Aorta (tissue), 5 donors: ENCODE results near the gene TBX21. TPM values are rescaled to one million over a fixed set of nuclear protein-coding genes. Genes with fewer than 3 reads are reported as not detected.

Experiments
- ATAC-seq: fragments of 200-7000 bp; cut with Tn5 transposase; one replicate; pipeline ENCODE4 v1.9.1; 2022; ENCODE audit warnings: moderate library complexity; ENCODE audit not compliant: low FRiP score
- DNase-seq, 2 donors: peaks; one replicate each; pipeline ENCODE4 v3.0.0-alpha.2; 2020
- H3K27ac ChIP-seq, 2 donors: one replicate each; pipeline ENCODE4 v1.5.1; 2013; ENCODE audit warnings: low read length in 2 of 2, mild to moderate bottlenecking in 2 of 2, moderate library complexity in 2 of 2, control low read depth in 1 of 2, inconsistent platforms in 1 of 2, low read depth in 1 of 2
- H3K27me3 ChIP-seq, 2 donors: one replicate each; pipeline ENCODE4 v1.6.1; 2013; ENCODE audit warnings: control low read depth in 1 of 2, low read length in 1 of 2, mild to moderate bottlenecking in 1 of 2, moderate library complexity in 1 of 2; ENCODE audit not compliant: insufficient read depth in 2 of 2, control insufficient read depth in 1 of 2
- H3K36me3 ChIP-seq, 2 donors: one replicate each; pipeline ENCODE4 v1.6.1; 2013; ENCODE audit warnings: control low read depth in 1 of 2, low read length in 1 of 2, mild to moderate bottlenecking in 1 of 2; ENCODE audit not compliant: insufficient read depth in 2 of 2, control insufficient read depth in 1 of 2
- H3K4me1 ChIP-seq, 2 donors: one replicate each; pipeline ENCODE4 v1.6.1; 2013; ENCODE audit warnings: low read length in 2 of 2, control low read depth in 1 of 2, mild to moderate bottlenecking in 1 of 2, moderate library complexity in 1 of 2; ENCODE audit not compliant: insufficient read depth in 2 of 2, control insufficient read depth in 1 of 2
- H3K4me3 ChIP-seq, 2 donors: one replicate each; pipeline ENCODE4 v1.5.1; 2013; ENCODE audit warnings: low read length in 2 of 2, control low read depth in 1 of 2, mild to moderate bottlenecking in 1 of 2
- H3K9me3 ChIP-seq: one replicate; pipeline ENCODE4 v1.6.1; 2013; ENCODE audit warnings: mild to moderate bottlenecking, low read length; ENCODE audit not compliant: control insufficient read depth
- WGBS, 2 donors: extraction: QIAGEN DNeasy Blood & Tissue Kit; methylation state at CpG; one replicate each; pipeline ENCODE4 v1.1.7; 2013; 5-methylcytosine and 5-hydroxymethylcytosine counted together
- intact Hi-C, 2 donors: fragments of 100-400 bp; cut with DNase I; formaldehyde crosslinking; loops; one replicate each; pipeline versions ENCODE4 v1.14.2 to v1.15.0; 2022
- long read RNA-seq, 2 donors: library from polyadenylated mRNA; unstranded; transcript quantifications; one replicate each; pipeline ENCODE4 v2.0.0, GENCODE V29; 2020 to 2021
- polyA plus RNA-seq, 2 donors: library from polyadenylated mRNA; stranded (reverse); fragments of 200-250 nt; gene quantifications; one replicate each; pipeline ENCODE4 v1.2.3, GENCODE V29; 2013
- total RNA-seq, 2 donors: library from RNA; stranded (reverse); fragmentation: NEBNext Ultra II Directional; extraction: Animal tissue kit (Norgen Biotek cat#: 25700); gene quantifications; one replicate each; pipeline ENCODE4 v1.2.1, GENCODE V29; 2021
- donor health status: healthy with polysubstance abuse.
- donor health status: Bipolar disorder and iron deficiency.
- donor health status: DM: no; HTN: no; CAD: no.
- donor health status: DM: no; HTN: no; CAD: no.
- donor health status: DM: yes; HTN: yes; CAD: no.

Gene TBX21, protein sequence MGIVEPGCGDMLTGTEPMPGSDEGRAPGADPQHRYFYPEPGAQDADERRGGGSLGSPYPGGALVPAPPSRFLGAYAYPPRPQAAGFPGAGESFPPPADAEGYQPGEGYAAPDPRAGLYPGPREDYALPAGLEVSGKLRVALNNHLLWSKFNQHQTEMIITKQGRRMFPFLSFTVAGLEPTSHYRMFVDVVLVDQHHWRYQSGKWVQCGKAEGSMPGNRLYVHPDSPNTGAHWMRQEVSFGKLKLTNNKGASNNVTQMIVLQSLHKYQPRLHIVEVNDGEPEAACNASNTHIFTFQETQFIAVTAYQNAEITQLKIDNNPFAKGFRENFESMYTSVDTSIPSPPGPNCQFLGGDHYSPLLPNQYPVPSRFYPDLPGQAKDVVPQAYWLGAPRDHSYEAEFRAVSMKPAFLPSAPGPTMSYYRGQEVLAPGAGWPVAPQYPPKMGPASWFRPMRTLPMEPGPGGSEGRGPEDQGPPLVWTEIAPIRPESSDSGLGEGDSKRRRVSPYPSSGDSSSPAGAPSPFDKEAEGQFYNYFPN
- total RNA-seq (under 1 TPM; 0.39 to 0.99 TPM), polyA plus RNA-seq (not detected)
- long read RNA-seq, donor 1 = 0 reads
- long read RNA-seq, donor 2 = 0 reads

DNA sequence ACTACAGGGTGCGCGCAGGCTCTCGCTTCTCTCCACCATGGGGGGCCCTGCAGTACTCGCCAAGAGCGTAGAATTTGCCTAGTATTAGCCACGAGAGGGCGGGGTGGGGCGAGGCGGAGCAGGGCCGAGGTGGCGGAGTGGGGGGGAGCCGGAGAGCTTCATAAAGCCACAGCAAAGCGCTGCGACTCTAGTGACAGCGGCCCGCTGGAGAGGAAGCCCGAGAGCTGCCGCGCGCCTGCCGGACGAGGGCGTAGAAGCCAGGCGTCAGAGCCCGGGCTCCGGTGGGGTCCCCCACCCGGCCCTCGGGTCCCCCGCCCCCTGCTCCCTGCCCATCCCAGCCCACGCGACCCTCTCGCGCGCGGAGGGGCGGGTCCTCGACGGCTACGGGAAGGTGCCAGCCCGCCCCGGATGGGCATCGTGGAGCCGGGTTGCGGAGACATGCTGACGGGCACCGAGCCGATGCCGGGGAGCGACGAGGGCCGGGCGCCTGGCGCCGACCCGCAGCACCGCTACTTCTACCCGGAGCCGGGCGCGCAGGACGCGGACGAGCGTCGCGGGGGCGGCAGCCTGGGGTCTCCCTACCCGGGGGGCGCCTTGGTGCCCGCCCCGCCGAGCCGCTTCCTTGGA lies at the start of gene TBX21:
Gene TBX21, plus strand, starts transcription at position 190 of the 627 bp plus-strand sequence. Its CDS starts 219 bp downstream, at position 409.
- peak; percentile 59 for ATAC-seq
- 1% methylated on average over 57 to 73 of the region's 73 CpGs for whole genome bisulfite sequencing, 2 donors
- DNase-seq = peak; percentile 77 to 86
- no peaks in the 10 kb centered on the region for H3K4me1 ChIP-seq
- H3K9me3 ChIP-seq = no peaks in the 10 kb centered on the region
- intact Hi-C loops = no loop called here
- peaks cover 0 to 1% of the 10 kb centered on the region in 2 donors for H3K27me3 ChIP-seq
- no peaks in the 10 kb centered on the region for H3K36me3 ChIP-seq
- H3K27ac ChIP-seq = no peak within 1 kb of the TSS
- H3K4me3 ChIP-seq = peak within 1 kb of the TSS; percentile 2 to 35

DNA sequence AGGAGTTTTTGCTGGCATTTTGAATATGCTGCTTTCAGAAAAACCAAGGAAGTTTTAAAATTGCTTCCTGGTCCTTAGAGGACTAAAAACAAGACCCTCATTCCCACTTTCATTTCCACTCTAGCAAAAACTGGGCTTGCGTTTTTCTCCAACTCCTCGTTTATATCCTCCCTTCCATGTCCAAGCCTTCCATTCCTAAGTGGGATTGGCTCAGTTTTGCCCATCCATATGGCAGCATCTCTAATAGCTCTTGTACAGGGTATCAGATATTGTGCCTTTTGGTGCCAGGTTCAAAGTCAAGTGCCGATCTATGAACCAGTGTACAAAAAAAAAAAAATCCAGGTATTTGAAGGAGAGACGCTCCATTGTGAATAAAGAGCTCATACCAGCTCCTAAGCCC lies 49.0 kb upstream of the TBX21 start:
- no peak overlapping the region for H3K27ac ChIP-seq
- H3K36me3 ChIP-seq = peaks cover 6 to 14% of the 10 kb centered on the region in 2 donors
- 82 to 86% methylated on average over 4 of the region's 4 CpGs for WGBS, 2 donors
- DNase-seq (no peak), ATAC-seq (no peak)
- intact Hi-C loops = no loop called here
- H3K4me3 ChIP-seq = no peak overlapping the region
- H3K9me3 ChIP-seq = no peaks in the 10 kb centered on the region
- H3K4me1 ChIP-seq = no peaks in the 10 kb centered on the region
- H3K27me3 ChIP-seq = no peaks in the 10 kb centered on the region

DNA sequence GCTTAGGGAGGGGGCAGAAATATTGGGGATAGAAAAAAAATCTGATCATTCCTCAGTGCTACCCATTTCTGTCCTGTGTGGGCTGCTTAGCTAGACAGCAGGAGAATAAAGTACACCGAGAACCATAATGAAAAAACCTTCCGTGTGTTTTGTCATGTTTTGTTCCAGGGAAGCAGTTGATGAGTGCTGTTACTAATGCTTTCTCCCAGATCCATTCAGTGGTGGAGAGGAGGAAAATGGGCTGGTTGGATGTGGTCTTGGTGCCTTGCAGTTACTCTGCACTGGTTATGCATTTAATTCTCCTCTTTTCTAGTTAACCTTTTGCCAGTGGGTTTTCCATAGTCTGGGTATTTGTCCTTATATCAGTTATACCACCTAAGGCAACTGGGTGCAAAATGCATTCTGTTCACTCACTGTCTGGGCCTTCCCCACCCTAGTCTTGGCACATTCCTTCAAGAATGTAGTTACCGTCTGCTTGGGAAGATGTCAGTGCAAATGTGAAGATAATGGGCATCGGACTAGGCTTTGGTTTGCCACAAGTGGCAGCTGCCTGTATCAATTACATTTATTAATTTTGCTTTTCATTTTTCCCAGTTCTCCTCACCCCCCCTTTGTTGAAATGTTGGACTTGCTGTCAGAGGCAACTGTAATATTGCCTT lies 48.4 kb upstream of the TBX21 start:
- Histone ChIP-seq H3K9me3 (no peaks in the 10 kb centered on the region), H3K4me3 (no peak overlapping the region), H3K36me3 (peaks cover 6 to 14% of the 10 kb centered on the region in 2 donors), H3K27ac (no peak overlapping the region), H3K27me3 (no peaks in the 10 kb centered on the region), H3K4me1 (no peaks in the 10 kb centered on the region)
- 79 to 81% methylated on average over 4 of the region's 4 CpGs for WGBS, 2 donors
- DNase-seq = no peak
- ATAC-seq = no peak
- intact Hi-C loops = no loop called here

DNA sequence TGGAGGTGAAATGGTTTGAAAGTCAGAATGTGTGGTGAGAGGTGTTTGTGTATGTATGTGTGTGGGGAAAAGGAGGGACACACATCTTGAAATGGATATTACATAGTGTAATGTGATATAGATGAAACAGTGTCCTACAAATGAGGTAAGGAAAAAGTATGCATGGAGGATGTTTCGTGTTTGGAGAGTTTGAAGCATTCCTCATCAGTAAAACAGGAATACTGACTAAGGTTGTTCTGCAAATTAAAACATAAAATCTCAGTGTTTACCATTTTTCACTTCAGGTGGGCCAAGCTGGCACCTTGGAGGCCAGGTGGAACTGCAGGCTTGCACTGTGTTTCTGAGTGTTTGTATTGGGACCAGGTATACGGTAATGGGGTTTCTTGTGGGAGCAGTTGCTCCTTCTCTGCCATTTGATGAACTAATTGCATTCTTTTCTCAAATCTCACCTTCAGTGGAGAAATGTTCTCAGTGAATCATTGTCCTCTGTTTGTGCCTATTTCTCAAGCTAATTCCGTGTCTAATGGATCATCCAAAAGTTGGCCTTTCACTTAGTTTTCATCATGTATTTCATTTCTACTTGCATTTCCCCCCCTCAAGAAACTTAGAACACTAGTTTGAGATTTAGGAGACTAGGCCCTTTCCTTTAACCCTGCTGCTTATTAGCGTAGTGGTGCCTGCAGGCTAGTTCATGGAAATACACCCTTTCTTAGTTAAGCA lies 47.3 kb upstream of the TBX21 start:
- Histone ChIP-seq H3K27ac (no peak overlapping the region), H3K4me3 (no peak overlapping the region), H3K9me3 (no peaks in the 10 kb centered on the region), H3K36me3 (peaks cover 4 to 5% of the 10 kb centered on the region in 2 donors), H3K4me1 (no peaks in the 10 kb centered on the region), H3K27me3 (no peaks in the 10 kb centered on the region)
- DNase-seq (no peak), ATAC-seq (no peak)
- WGBS, 2 donors = 83 to 88% methylated on average over 4 of the region's 4 CpGs
- intact Hi-C loops = no loop called here

DNA sequence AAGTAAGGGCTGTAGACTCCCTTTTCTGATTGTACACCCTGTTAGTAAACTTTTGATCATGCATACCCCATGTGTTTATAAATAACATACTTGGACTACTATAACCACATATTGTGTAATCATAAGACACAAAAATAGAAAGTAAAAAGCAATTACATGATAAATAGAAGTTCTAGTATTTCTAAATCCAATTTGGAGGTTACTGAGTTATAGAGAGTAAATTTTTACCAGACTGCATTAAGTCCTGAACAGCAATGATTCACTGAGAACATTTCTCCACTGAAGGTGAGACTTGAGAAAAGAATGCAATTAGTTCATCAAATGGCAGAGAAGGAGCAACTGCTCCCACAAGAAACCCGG lies 46.8 kb upstream of the TBX21 start:
- no peak for ATAC-seq
- 81 to 94% methylated on average over 1 of the region's 1 CpG for WGBS, 2 donors
- intact Hi-C loops = no loop called here
- no peaks in the 10 kb centered on the region for H3K9me3 ChIP-seq
- no peaks in the 10 kb centered on the region for H3K4me1 ChIP-seq
- no peak for DNase-seq
- no peaks in the 10 kb centered on the region for H3K27me3 ChIP-seq
- H3K36me3 ChIP-seq = peaks cover 4 to 5% of the 10 kb centered on the region in 2 donors
- no peak overlapping the region for H3K4me3 ChIP-seq
- H3K27ac ChIP-seq = no peak overlapping the region

DNA sequence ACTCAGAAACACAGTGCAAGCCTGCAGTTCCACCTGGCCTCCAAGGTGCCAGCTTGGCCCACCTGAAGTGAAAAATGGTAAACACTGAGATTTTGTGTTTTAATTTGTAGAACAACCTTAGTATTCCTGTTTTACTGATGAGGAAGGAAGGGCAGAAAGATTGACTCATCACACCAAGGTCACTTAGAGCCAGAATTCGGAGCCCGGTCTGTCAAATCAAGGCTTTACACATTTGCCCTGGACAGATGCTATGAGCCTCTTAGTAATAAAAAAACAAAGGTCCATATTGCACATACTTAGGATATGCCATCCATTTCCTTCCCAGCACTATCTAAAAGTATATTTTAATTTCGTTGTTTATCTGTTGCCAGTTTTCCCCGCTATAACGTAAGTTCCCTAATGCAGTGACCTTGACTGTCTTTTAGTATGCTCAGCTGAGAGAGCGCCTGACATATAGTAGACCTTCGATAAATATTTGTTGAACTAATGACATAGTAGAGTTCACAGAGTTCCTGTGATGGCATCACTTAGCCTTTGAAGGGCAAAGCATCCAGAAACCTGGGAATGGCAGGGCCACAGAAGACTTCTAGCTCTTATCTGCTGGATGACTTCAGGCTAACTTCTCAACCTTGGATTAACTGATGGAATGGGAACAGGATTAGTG lies 46.2 kb upstream of the TBX21 start:
- no peaks in the 10 kb centered on the region for H3K4me1 ChIP-seq
- 86 to 87% methylated on average over 7 of the region's 7 CpGs for WGBS, 2 donors
- H3K27ac ChIP-seq = no peak overlapping the region

DNA sequence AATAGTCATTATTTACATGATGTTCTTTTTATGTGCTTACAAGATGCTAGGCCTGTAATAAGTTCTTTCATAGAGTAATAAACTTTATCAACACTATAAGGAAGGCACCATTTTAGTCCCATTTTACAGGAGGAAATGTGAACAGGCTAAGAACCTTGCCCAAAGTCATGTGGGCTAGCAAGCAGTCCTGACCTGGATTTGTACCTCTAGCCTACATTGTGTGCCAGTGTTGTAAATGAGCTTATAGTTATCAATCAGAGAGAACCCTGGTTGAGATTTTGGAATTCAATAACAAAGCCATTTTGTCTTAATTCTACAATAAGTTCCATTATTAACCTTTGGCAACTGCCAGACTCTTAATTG lies 45.7 kb upstream of the TBX21 start:
- H3K4me3 ChIP-seq = no peak overlapping the region
- peaks cover 0 to 3% of the 10 kb centered on the region in 2 donors for H3K36me3 ChIP-seq
- H3K27me3 ChIP-seq = no peaks in the 10 kb centered on the region
- ATAC-seq (no peak), DNase-seq (no peak)
- H3K27ac ChIP-seq = no peak overlapping the region
- no peaks in the 10 kb centered on the region for H3K9me3 ChIP-seq
- no peaks in the 10 kb centered on the region for H3K4me1 ChIP-seq
- intact Hi-C loops = no loop called here

More for the DNA sequence above, 46.2 kb upstream of the TBX21 start:
- peaks cover 3 to 4% of the 10 kb centered on the region in 2 donors for H3K36me3 ChIP-seq
- no peak overlapping the region for H3K4me3 ChIP-seq
- DNase-seq (no peak), ATAC-seq (no peak)
- no peaks in the 10 kb centered on the region for H3K9me3 ChIP-seq
- no peaks in the 10 kb centered on the region for H3K27me3 ChIP-seq
- intact Hi-C loops = no loop called here

DNA sequence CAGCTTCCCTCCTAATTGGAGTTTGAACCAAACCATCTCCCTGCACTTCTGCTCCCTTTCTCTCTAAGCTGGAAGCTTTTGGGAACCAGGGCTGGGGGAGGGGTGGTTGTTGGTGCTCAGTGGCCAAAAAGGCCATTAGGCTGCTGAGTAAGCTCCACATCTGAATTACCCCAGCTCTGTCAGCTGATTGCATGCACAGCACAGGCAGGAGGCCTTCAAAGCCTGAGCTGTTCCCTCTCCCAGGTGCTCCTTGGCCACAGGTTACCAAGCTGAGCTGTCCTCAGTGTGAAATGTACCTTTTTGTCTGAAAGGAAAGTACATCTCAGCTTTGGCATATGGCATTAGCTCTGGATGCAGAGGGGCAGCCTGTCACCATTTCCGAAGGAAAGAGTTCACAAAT lies 45.3 kb upstream of the TBX21 start:
- 68 to 74% methylated on average over 1 of the region's 1 CpG for WGBS, 2 donors
- Histone ChIP-seq H3K4me3 (no peak overlapping the region), H3K4me1 (no peaks in the 10 kb centered on the region), H3K9me3 (no peaks in the 10 kb centered on the region), H3K36me3 (no peaks in the 10 kb centered on the region), H3K27ac (no peak overlapping the region), H3K27me3 (no peaks in the 10 kb centered on the region)
- intact Hi-C loops = no loop called here
- DNase-seq (no peak), ATAC-seq (no peak)
